ENCODE measurements around the gene GID8. TPM values are rescaled to one million over a fixed set of nuclear protein-coding genes. Genes with fewer than 3 reads are reported as not detected.

Gene GID8
- total RNA-seq, 1 experiment from 2014 or later: 64.3 TPM

GRCh38 chr20:62970307-62971210 is 32.6 kb downstream of the GID8 start:
- BruUV-seq (replicated peaks): no TSS peak
- Mint-ChIP-seq H3K4me1 (ENCODE audit: low read depth, unreplicated experiment) (peaks cover 14% of the 10 kb centered on the region), H3K4me3 (ENCODE audit: low read depth, unreplicated experiment) (no peak overlapping the region), H3K9me3 (ENCODE audit: low read depth, unreplicated experiment) (no peaks in the 10 kb centered on the region), H3K36me3 (ENCODE audit: insufficient read depth, unreplicated experiment) (peaks cover 4% of the 10 kb centered on the region), H3K27ac (ENCODE audit: unreplicated experiment) (no peak overlapping the region), H3K27me3 (ENCODE audit: unreplicated experiment) (peaks cover 42% of the 10 kb centered on the region)
- intact Hi-C loops (cut with micrococcal nuclease; ENCODE audit: unreplicated experiment): no loop called here
- DNase-seq: no peak
- TF ChIP-seq CTCF (IDR thresholded peaks at IDR 0.05; ENCODE audit: unreplicated experiment): no peak
- CTCF ChIA-PET: interaction anchor here (0.6 to 1.6 kb wide), 5 partner anchors 16 to 328 kb away, joined by 4 to 10 read pairs (median 4); no protein-coding TSS in a partner anchor

GRCh38 chr20:62971211-62971949 is 33.4 kb downstream of the GID8 start:
- Mint-ChIP-seq H3K36me3 (ENCODE audit: insufficient read depth, unreplicated experiment) (peaks cover 3% of the 10 kb centered on the region), H3K9me3 (ENCODE audit: low read depth, unreplicated experiment) (no peaks in the 10 kb centered on the region), H3K4me3 (ENCODE audit: low read depth, unreplicated experiment) (peak overlapping the region; percentile 0), H3K27ac (ENCODE audit: unreplicated experiment) (no peak overlapping the region), H3K4me1 (ENCODE audit: low read depth, unreplicated experiment) (peaks cover 14% of the 10 kb centered on the region), H3K27me3 (ENCODE audit: unreplicated experiment) (peaks cover 50% of the 10 kb centered on the region)
- CTCF ChIA-PET: interaction anchor here (0.6 to 1.6 kb wide), 4 partner anchors 17 to 327 kb away, joined by 4 to 10 read pairs (median 4); no protein-coding TSS in a partner anchor
- BruUV-seq (replicated peaks): no TSS peak
- no peak for TF ChIP-seq CTCF (IDR thresholded peaks at IDR 0.05; ENCODE audit: unreplicated experiment)
- no peak for DNase-seq
- intact Hi-C loops (cut with micrococcal nuclease; ENCODE audit: unreplicated experiment): no loop called here

GRCh38 chr20:62971950-62972844 is 34.2 kb downstream of the GID8 start:
- H3K9me3 Mint-ChIP-seq (ENCODE audit: low read depth, unreplicated experiment): no peaks in the 10 kb centered on the region
- H3K4me1 Mint-ChIP-seq (ENCODE audit: low read depth, unreplicated experiment): peaks cover 14% of the 10 kb centered on the region
- no peaks in the 10 kb centered on the region for H3K36me3 Mint-ChIP-seq (ENCODE audit: insufficient read depth, unreplicated experiment)
- no peak overlapping the region for H3K27ac Mint-ChIP-seq (ENCODE audit: unreplicated experiment)
- peaks cover 59% of the 10 kb centered on the region for H3K27me3 Mint-ChIP-seq (ENCODE audit: unreplicated experiment)
- BruUV-seq (replicated peaks): no TSS peak
- peak; percentile 93 for TF ChIP-seq CTCF (IDR thresholded peaks at IDR 0.05; ENCODE audit: unreplicated experiment)
- intact Hi-C loops (cut with micrococcal nuclease; ENCODE audit: unreplicated experiment): loop anchor here (1.0 kb wide), 1 partner anchor 37 kb away; no protein-coding TSS in a partner anchor
- CTCF ChIA-PET: interaction anchor here (0.6 to 1.7 kb wide), 24 partner anchors 10 to 410 kb away, joined by 3 to 47 read pairs (median 4); partner anchors contain the start of genes BHLHE23, TCFL5 and YTHDF1
- H3K4me3 Mint-ChIP-seq (ENCODE audit: low read depth, unreplicated experiment): peak overlapping the region; percentile 0
- peak; percentile 97 for DNase-seq

Data from Calu3 (cell line).